Mammary epithelial cell (primary cell): ENCODE measurements around the gene CAMP.

Experiments
- CTCF ChIP-seq, 2 donors: IDR thresholded peaks in 1 of 2; conservative IDR thresholded peaks in 1 of 2; 2 replicates each; pipeline ENCODE4 v1.5.1; 2011 to 2012; ENCODE audit warnings: inconsistent platforms in 2 of 2, low read length in 2 of 2, mild to moderate bottlenecking in 2 of 2, control low read depth in 1 of 2, low read depth in 1 of 2; ENCODE audit not compliant: insufficient read depth in 1 of 2; ENCODE audit errors: extremely low read depth in 1 of 2
- EZH2 ChIP-seq: IDR thresholded peaks from 2 replicates; pipeline ENCODE4 v1.6.1; 2012; ENCODE audit warnings: low read length, inconsistent platforms, borderline replicate concordance

- TF ChIP-seq CTCF (conservative IDR thresholded peaks at IDR 0.05 in 1 of 2, IDR thresholded peaks at IDR 0.05 in 1 of 2; ENCODE audit: extremely low read depth in 1 of 2, insufficient read depth in 1 of 2, low read depth in 1 of 2, low read length in 2 of 2) (no peak), EZH2 (no peak)
These were observed 3.6 kb downstream of the CAMP start for GRCh38 chr3:48226939-48227338.
